Coronary artery (tissue), 2 donors: ENCODE results near the gene CRBN.

ENCODE experiments used
- DNase-seq: peaks from one replicate; pipeline ENCODE4 v3.0.0-alpha.2; 2017; ENCODE audit warnings: low spot score
- H3K27ac ChIP-seq, 2 donors: fragments of 200-600 bp; sonication (generic); one replicate each; pipeline ENCODE4 v1.5.1; 2016 to 2019
- H3K4me3 ChIP-seq: fragments of 200-600 bp; sonication (generic); 2 replicates; pipeline ENCODE4 v1.5.1; 2016; ENCODE audit warnings: mild to moderate bottlenecking, moderate library complexity
- TF ChIP-seq, protein P1 (sequence below): fragments of 200-600 bp; sonication (generic); IDR thresholded peaks from one replicate; pipeline ENCODE4 v1.5.1; 2019; ENCODE audit warnings: antibody characterized with exemption

Gene CRBN

DNA sequence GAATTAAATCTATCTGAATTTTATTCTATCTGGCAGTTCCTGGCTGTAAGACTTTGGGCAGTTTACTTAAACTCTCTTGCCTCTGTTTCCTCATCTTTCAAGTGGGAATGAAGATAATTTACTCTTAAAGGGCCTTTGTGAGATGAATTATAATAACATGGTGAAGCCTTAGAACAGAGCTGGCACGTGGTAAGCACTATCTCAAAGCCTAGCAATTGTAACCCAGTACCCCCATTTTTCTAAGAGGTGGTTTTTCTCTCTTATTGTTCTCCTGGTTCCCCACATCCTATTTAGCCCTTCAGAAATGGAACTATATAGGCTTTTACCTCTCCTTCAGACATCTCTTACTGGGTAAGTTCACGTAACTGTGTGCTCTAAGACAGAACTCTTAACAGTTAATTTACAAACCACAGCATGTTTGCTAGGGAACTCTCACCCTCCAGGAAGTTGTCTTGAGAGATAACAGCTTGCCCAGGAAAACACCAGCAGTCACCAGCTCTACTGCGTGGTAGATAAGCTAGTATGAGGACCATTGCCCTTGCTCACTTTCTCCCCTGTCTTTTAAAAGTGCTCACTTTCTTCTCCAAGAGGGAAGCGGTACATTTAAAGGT lies 12.3 kb upstream of the CRBN start:
- no peak for DNase-seq
- Histone ChIP-seq H3K4me3 (no peak overlapping the region), H3K27ac (no peak overlapping the region)
- TF ChIP-seq, protein P1, sequence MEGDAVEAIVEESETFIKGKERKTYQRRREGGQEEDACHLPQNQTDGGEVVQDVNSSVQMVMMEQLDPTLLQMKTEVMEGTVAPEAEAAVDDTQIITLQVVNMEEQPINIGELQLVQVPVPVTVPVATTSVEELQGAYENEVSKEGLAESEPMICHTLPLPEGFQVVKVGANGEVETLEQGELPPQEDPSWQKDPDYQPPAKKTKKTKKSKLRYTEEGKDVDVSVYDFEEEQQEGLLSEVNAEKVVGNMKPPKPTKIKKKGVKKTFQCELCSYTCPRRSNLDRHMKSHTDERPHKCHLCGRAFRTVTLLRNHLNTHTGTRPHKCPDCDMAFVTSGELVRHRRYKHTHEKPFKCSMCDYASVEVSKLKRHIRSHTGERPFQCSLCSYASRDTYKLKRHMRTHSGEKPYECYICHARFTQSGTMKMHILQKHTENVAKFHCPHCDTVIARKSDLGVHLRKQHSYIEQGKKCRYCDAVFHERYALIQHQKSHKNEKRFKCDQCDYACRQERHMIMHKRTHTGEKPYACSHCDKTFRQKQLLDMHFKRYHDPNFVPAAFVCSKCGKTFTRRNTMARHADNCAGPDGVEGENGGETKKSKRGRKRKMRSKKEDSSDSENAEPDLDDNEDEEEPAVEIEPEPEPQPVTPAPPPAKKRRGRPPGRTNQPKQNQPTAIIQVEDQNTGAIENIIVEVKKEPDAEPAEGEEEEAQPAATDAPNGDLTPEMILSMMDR: no peak

DNA sequence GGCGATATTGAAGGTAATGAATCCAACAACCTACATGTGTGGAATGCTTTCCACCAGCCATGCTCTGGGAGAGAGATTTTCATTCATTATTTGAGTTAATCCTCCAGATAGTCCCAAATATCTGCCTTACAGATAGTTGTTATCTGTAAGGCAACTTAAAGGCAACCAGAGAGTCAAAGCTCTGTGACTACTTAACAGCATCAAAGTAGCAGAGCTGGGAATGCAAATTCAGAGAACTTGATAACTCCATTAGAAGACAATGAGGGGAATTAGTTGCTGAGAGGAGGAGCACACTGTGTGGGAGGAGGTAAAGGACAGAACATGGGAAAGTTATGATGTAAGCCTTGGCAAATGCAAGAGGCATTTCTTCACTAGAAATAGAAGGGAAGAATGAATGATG lies 10.5 kb upstream of the CRBN start:
- TF ChIP-seq, protein P1: no peak
- H3K27ac ChIP-seq: no peak overlapping the region
- no peak for DNase-seq
- H3K4me3 ChIP-seq: no peak overlapping the region

DNA sequence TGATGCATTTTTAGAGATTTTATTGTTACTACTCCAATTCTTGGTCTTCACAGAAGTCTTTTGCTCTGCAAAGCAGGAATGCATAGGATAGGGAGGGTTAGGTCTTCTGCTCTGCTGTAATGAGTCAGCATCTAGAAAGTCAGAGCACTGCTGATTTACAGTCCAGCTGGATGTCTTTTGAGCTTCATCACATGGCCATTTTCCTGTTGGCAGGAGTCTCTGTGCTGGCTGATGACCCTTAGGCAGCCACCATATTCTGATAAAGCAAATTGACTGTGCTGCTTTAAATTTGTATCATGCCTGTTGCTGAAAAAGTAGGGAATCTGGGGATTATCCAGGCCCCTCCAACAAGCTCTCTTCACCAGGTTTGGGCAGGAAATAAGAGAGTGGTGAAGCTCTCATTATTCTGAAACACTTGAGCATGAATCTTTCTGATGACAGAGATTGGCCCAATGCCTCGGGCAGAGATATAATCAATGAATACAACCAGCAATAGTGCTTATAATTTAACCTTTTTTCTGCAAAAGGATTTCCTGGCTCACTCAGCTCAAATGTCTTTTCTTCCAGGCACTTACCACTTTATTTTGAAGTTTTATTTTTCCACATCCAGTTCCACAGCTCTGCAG lies 9.7 kb upstream of the CRBN start:
- Histone ChIP-seq H3K4me3 (no peak overlapping the region), H3K27ac (no peak overlapping the region)
- no peak for DNase-seq
- TF ChIP-seq, protein P1: no peak

DNA sequence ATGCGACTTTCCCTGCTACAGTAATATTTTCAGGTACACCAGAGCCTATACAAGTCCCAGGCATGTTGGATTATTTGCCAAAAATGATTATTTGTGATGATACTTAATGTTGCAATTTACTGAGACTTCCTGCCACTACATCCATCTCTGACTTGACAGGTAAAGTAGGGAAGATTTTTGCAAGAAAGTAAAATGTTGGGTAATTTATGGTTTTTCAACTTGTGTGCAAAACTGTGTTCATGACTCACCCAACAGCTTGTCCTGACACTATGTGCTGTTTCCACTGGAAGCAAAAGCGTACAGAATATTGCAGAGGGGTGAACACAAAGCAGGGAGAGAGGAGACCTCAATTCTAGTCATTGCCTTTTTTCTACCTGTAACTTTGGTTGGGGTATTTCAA lies 5.4 kb upstream of the CRBN start:
- no peak overlapping the region for H3K27ac ChIP-seq
- H3K4me3 ChIP-seq: no peak overlapping the region
- no peak for DNase-seq
- TF ChIP-seq, protein P1: no peak

DNA sequence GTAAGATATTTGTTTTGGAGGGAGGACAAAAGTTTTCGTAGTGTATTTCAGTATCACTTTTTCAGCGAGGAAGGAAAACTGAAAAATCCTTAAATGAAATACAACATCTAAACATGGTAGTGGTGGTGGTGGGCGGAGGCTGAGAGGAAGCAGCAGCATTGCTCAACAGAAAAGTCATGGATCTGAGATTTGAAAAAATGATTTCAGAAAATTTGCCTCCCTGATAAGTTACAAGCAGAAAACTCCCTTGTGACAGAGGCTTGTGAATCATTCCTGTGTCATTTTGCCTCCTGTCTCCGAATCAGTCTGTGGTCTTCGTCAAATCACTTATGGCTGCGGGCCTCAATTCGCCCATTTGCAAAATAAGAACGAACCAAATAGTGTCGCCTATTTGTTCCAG lies 965 bp upstream of the CRBN start:
- Histone ChIP-seq H3K27ac (no peak overlapping the region), H3K4me3 (no peak overlapping the region)
- no peak for DNase-seq
- TF ChIP-seq, protein P1: no peak

DNA sequence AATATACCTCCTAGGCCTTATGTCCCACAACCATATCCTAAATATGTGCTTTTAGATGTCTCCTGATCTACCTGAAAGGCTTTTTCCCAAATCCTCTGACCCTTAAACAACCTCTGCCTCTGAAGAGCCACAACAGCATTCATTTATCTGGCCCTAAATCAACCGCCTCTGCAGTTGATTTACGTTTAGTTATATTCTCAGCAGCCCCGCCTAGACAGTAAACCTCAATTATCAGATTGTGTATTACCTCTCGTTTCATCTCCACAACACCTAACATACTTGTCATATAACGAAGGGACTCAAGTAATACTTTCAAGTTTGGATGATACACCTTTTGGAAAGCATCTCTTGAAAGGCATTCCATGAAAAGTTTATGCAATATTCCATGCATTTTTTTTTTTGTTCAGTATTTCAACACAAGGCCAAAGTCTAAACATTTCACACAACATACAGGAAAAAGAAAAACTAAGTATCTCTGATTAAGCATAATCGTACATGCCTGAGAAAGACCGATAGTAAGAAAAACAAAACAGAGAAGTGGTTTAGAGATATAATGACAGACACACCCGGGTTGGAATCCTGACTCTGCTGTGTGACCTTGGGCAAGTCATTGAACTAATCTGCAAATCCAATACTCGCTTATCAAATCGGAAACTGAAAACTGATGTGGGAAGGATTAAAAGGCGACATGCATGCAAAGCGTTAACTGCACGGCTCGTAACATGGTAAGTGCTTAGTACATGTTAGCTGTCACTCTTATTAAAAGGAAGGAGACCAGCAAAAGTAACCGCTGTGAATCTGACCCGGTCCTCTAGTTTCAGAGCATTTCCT lies 778 bp downstream of the CRBN start:
- Histone ChIP-seq H3K27ac (peak overlapping the region; percentile 74 to 87), H3K4me3 (peak overlapping the region; percentile 98)
- TF ChIP-seq, protein P1: no peak
- no peak for DNase-seq
